ENCODE results near the gene ROR1.
A peak's percentile ranks its signal among the peaks of the same experiment; 100 is the strongest.

Gene ROR1

DNA sequence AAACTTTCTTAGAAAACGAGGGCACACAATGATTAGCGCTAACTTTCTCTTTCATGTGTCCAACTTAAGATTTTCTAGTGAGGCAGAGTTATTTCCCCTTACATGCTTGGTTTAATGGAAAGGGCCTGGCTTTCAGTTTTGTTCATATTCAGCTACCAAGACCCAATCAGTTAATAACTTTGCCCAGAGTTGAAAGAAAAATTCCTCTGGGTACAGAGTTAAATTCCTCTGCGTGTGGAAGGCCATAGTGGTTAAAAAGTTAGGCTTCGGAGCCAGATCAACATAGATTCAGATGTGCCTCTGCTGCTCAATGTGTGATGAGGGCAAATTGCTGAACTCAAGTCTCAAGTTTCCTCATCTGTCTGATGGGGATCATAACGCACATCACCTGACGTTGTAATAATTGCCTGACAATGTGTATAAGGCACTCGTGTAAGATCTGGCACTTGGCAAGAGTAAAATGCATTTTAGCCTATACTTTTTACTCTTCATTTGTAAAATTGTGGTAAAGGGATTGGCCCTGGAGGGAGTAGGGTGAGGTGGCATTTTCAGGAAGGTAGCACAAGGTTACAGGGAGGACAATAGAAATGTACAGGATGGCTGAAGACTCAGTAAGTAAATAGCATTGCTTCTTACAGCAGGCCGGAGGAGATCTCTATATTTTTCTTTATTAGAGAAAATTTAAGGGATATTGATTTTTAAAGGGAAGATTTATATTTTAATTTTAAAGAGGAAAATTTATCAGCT is 103.4 kb downstream of the ROR1 start:
- Histone ChIP-seq H3K4me3 (ENCODE audit: low read depth in 1 of 2, low read length in 2 of 2) (no peak overlapping the region), H3K27me3 (ENCODE audit: control insufficient read depth in 1 of 2, insufficient read depth in 2 of 2, low read length in 2 of 2) (no peaks in the 10 kb centered on the region), H3K27ac (ENCODE audit: low read depth, low read length) (no peak overlapping the region), H3K4me1 (ENCODE audit: insufficient read depth, low read length) (peaks cover 66% of the 10 kb centered on the region), H3K9ac (ENCODE audit: low read length) (no peak overlapping the region), H3K36me3 (ENCODE audit: insufficient read depth, low read length) (no peaks in the 10 kb centered on the region), H3K9me3 (ENCODE audit: low read length) (no peaks in the 10 kb centered on the region)

DNA sequence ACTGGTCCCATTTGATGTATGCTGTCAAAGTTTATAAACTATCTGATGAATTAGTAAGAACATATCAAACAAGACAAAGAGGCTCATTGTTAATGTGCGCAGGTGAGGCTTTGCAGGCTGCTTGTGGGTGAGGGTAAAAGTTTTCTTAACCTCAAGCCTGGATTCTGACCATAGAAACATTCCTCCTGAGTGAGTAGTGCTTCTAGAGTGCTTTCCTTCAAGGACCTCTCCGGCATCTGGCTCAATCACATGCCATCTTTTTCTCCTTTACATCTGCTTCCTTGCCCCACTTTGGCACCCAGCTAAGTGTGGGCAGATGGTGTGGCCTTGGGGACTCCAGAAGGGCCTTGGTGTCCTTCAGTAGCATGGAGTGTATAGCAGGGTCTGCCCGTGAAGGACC is 104.0 kb downstream of the ROR1 start:
- Histone ChIP-seq H3K9me3 (ENCODE audit: low read length) (no peaks in the 10 kb centered on the region), H3K4me3 (ENCODE audit: low read depth in 1 of 2, low read length in 2 of 2) (no peak overlapping the region), H3K27ac (ENCODE audit: low read depth, low read length) (no peak overlapping the region), H3K4me1 (ENCODE audit: insufficient read depth, low read length) (peaks cover 66% of the 10 kb centered on the region), H3K9ac (ENCODE audit: low read length) (no peak overlapping the region), H3K27me3 (ENCODE audit: control insufficient read depth in 1 of 2, insufficient read depth in 2 of 2, low read length in 2 of 2) (no peaks in the 10 kb centered on the region), H3K36me3 (ENCODE audit: insufficient read depth, low read length) (no peaks in the 10 kb centered on the region)

DNA sequence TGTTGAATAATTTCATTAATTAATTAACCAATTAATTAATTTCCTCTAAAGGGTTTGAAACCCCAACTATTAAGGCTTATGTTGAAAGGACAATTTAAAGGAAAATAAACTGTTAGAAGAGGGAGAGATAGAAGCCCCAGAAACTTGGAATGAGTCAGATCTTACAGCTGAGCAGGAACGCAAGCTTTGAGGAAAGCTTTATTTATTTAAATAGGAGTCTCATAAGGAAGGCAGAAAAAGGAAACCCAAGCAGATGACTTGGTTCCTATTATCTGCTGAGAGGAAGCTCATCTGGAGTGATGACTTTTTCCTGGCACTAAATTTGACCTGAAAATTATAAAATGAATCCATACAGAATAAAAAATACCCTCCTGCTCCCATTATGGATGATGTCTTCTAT is 105.1 kb downstream of the ROR1 start:
- H3K27me3 ChIP-seq (ENCODE audit: control insufficient read depth in 1 of 2, insufficient read depth in 2 of 2, low read length in 2 of 2), result no peaks in the 10 kb centered on the region
- H3K4me3 ChIP-seq (ENCODE audit: low read depth in 1 of 2, low read length in 2 of 2), result no peak overlapping the region
- no peak overlapping the region for H3K9ac ChIP-seq (ENCODE audit: low read length)
- no peaks in the 10 kb centered on the region for H3K36me3 ChIP-seq (ENCODE audit: insufficient read depth, low read length)
- no peaks in the 10 kb centered on the region for H3K9me3 ChIP-seq (ENCODE audit: low read length)
- no peak overlapping the region for H3K27ac ChIP-seq (ENCODE audit: low read depth, low read length)
- peaks cover 66% of the 10 kb centered on the region for H3K4me1 ChIP-seq (ENCODE audit: insufficient read depth, low read length)

DNA sequence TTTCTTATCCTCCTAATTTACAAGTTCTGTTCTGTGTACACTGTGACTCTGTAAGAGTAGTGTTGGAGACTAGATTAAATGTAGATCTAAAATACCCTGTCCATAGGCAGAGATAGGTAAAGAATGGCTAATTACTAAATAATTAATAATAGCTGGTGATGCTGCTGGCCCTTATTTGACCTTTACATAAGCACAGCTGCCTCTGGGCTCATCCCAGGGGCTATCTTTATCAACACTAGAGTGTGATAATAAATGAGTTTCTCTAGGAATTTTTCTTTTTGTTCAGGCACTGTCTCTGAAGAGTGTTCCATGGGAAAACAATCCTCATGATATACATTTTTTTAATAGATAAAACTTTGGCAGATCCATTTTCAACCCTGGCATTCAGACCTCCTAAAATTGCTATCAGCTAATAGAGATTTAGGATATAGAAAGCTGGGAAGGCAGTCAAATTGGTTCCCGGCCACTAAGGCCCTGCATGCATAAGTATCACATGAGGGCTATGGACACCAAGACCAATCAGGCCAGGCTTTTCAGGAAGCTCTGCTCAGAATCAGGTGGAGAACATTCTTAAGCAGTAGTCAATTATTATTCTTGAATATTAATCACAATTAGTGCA is 107.2 kb downstream of the ROR1 start:
- Histone ChIP-seq H3K27me3 (ENCODE audit: control insufficient read depth in 1 of 2, insufficient read depth in 2 of 2, low read length in 2 of 2) (no peaks in the 10 kb centered on the region), H3K9me3 (ENCODE audit: low read length) (no peaks in the 10 kb centered on the region), H3K4me1 (ENCODE audit: insufficient read depth, low read length) (peaks cover 47% of the 10 kb centered on the region), H3K9ac (ENCODE audit: low read length) (no peak overlapping the region), H3K4me3 (ENCODE audit: low read depth in 1 of 2, low read length in 2 of 2) (no peak overlapping the region), H3K27ac (ENCODE audit: low read depth, low read length) (no peak overlapping the region), H3K36me3 (ENCODE audit: insufficient read depth, low read length) (no peaks in the 10 kb centered on the region)

DNA sequence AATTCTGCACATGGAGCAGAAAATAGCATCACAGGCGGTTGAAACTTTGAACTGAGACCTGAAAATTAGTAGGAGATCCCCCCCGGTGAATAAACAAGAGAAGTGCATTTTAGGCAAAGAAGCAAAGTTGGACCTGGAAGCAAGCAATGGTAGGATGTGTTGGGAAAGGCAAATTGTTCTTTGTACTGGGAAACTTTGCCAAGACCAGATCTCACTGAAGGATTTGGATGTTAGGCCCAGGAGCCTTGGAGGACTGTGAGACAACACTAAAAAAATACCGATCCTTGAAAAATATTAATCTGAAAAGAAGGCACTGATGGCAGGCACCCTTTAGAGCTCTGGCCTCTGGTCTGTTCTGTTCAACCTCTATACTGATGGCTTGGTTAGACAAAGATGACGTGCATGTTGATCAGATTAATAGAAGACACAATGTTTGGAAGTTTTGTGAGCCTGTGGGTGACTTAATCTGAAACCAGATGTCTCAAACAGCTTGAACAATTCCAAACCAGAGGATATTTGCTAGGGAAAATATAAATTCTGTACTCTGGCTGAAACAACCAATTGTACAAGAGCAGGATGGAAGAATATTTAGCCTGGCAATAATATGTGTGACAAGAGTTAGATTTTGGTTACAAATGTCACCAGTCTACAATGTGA is 108.4 kb downstream of the ROR1 start:
- Histone ChIP-seq H3K27me3 (ENCODE audit: control insufficient read depth in 1 of 2, insufficient read depth in 2 of 2, low read length in 2 of 2) (no peaks in the 10 kb centered on the region), H3K9me3 (ENCODE audit: low read length) (no peaks in the 10 kb centered on the region), H3K4me1 (ENCODE audit: insufficient read depth, low read length) (peaks cover 45% of the 10 kb centered on the region), H3K9ac (ENCODE audit: low read length) (no peak overlapping the region), H3K4me3 (ENCODE audit: low read depth in 1 of 2, low read length in 2 of 2) (no peak overlapping the region), H3K36me3 (ENCODE audit: insufficient read depth, low read length) (no peaks in the 10 kb centered on the region), H3K27ac (ENCODE audit: low read depth, low read length) (peak overlapping the region; percentile 7)

DNA sequence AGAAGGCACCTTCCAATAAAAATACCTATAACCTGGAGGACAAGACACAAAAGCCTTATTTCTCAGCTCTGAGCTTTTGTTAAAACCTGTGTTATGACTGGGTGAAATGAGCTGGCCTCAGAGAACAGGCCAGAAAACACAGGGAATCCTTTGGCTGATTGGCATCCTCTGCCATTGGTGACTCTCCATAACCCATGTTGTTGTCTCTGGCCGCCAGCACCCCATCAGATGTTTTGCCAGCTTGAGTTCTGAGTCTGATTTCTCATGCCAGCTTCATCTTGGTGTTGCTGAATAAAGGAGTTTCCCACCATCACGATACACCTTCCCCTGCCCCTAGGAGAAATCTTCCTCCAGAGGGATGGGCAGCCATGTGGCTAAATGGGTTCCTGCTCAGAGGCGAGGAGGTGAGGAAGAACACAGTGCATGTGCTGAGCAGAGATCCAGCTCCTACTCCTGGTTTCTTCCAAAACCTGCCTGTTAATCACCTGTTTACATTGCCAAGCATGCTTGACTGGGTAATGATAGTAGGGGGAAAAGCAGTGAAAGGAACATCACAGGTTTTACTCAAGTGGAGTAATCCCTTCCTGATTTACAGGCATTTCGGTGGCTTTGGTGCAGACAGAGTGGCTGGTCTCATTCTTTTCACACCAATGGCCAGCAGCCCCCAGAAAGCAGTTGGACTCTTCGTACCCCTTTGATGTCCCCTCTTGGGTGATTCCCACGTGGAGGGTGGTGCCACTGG is 109.8 kb downstream of the ROR1 start:
- Histone ChIP-seq H3K36me3 (ENCODE audit: insufficient read depth, low read length) (no peaks in the 10 kb centered on the region), H3K9ac (ENCODE audit: low read length) (no peak overlapping the region), H3K4me1 (ENCODE audit: insufficient read depth, low read length) (peaks cover 32% of the 10 kb centered on the region), H3K9me3 (ENCODE audit: low read length) (no peaks in the 10 kb centered on the region), H3K4me3 (ENCODE audit: low read depth in 1 of 2, low read length in 2 of 2) (no peak overlapping the region), H3K27me3 (ENCODE audit: control insufficient read depth in 1 of 2, insufficient read depth in 2 of 2, low read length in 2 of 2) (no peaks in the 10 kb centered on the region), H3K27ac (ENCODE audit: low read depth, low read length) (no peak overlapping the region)

DNA sequence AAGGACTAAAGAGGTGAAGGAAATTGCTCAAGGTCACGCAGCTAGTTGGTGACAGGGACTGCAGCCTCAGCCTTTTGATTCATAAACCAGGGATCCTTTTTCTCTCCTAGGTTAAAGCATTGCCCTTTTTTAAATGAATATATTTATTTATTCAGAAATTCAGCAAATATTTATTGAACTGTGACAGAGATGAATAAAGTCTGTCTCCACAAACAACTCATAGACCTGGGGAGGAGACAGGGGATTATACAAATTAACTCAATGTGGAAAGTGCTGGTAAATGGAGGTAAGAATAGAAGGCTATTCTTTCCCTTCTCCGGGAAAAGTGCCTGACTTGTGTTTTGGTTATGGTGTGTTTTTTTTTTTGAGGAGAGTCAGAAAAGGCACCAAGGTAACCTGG is 110.7 kb downstream of the ROR1 start:
- no peak overlapping the region for H3K9ac ChIP-seq (ENCODE audit: low read length)
- no peaks in the 10 kb centered on the region for H3K9me3 ChIP-seq (ENCODE audit: low read length)
- H3K4me1 ChIP-seq (ENCODE audit: insufficient read depth, low read length), result peaks cover 28% of the 10 kb centered on the region
- no peaks in the 10 kb centered on the region for H3K27me3 ChIP-seq (ENCODE audit: control insufficient read depth in 1 of 2, insufficient read depth in 2 of 2, low read length in 2 of 2)
- H3K27ac ChIP-seq (ENCODE audit: low read depth, low read length), result no peak overlapping the region
- H3K36me3 ChIP-seq (ENCODE audit: insufficient read depth, low read length), result no peaks in the 10 kb centered on the region
- no peak overlapping the region for H3K4me3 ChIP-seq (ENCODE audit: low read depth in 1 of 2, low read length in 2 of 2)

DNA sequence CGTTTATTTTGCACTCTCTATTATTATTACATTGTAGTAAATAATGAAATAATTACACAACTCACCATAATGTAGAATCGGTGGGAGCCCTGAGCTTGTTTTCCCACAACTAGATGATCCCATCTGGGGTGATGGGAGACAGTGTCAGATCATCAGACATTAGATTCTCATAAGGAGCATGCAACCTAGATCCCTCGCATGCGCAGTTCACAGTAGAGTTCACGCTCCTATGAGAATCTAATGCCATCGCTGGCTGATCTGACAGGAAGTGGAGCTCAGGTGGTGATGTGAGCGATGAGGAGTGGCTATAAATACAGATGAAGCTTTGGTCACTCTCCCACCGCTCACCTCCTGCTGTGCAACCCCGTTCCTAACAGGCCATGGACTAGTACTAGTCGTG is 112.1 kb downstream of the ROR1 start:
- no peak overlapping the region for H3K9ac ChIP-seq (ENCODE audit: low read length)
- H3K36me3 ChIP-seq (ENCODE audit: insufficient read depth, low read length), result no peaks in the 10 kb centered on the region
- H3K9me3 ChIP-seq (ENCODE audit: low read length), result no peaks in the 10 kb centered on the region
- H3K27ac ChIP-seq (ENCODE audit: low read depth, low read length), result no peak overlapping the region
- H3K4me3 ChIP-seq (ENCODE audit: low read depth in 1 of 2, low read length in 2 of 2), result no peak overlapping the region
- peaks cover 28% of the 10 kb centered on the region for H3K4me1 ChIP-seq (ENCODE audit: insufficient read depth, low read length)
- H3K27me3 ChIP-seq (ENCODE audit: control insufficient read depth in 1 of 2, insufficient read depth in 2 of 2, low read length in 2 of 2), result no peaks in the 10 kb centered on the region

DNA sequence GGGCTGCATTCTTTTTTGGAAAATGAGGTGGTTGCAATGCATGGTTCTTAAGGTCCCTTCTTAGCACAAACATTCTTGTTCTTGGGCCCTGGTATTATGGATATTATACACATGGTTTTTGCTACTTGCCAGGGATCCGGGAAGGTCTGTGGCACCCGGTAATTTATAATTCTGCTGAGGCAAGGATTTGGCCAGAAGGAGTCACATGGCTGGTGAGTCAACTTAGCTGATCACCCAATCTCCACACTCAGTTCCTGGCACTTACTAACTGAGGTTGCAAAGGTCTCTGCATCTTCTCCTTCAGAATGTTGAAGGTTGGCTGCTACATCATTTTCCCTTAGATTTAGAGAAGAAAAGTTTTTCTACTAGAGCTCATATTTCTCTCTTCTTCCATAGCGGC is 112.5 kb downstream of the ROR1 start:
- Histone ChIP-seq H3K9me3 (ENCODE audit: low read length) (no peaks in the 10 kb centered on the region), H3K27me3 (ENCODE audit: control insufficient read depth in 1 of 2, insufficient read depth in 2 of 2, low read length in 2 of 2) (no peaks in the 10 kb centered on the region), H3K4me1 (ENCODE audit: insufficient read depth, low read length) (peaks cover 26% of the 10 kb centered on the region), H3K9ac (ENCODE audit: low read length) (no peak overlapping the region), H3K36me3 (ENCODE audit: insufficient read depth, low read length) (no peaks in the 10 kb centered on the region), H3K27ac (ENCODE audit: low read depth, low read length) (no peak overlapping the region), H3K4me3 (ENCODE audit: low read depth in 1 of 2, low read length in 2 of 2) (no peak overlapping the region)

DNA sequence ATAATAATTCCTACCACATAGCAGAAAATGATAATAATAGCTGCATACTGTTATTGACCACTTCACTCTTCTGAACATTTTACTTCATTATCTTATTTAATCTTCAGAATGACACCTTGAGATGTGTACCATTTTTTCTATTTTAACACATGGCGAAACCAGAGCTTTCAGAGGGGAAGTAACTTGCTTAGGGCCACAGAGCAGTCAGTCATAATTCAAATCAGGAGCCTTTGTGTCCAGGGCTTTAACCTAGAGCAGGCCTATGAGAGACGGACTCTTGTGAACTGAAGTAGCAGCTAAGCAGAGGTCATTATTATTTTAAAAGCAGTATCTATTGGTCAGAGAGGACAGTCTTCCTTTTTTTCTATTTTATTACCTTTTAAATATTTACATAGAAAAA is 114.0 kb downstream of the ROR1 start:
- Histone ChIP-seq H3K9me3 (ENCODE audit: low read length) (no peaks in the 10 kb centered on the region), H3K4me1 (ENCODE audit: insufficient read depth, low read length) (peaks cover 28% of the 10 kb centered on the region), H3K36me3 (ENCODE audit: insufficient read depth, low read length) (no peaks in the 10 kb centered on the region), H3K27me3 (ENCODE audit: control insufficient read depth in 1 of 2, insufficient read depth in 2 of 2, low read length in 2 of 2) (no peaks in the 10 kb centered on the region), H3K27ac (ENCODE audit: low read depth, low read length) (no peak overlapping the region), H3K4me3 (ENCODE audit: low read depth in 1 of 2, low read length in 2 of 2) (no peak overlapping the region), H3K9ac (ENCODE audit: low read length) (no peak overlapping the region)

DNA sequence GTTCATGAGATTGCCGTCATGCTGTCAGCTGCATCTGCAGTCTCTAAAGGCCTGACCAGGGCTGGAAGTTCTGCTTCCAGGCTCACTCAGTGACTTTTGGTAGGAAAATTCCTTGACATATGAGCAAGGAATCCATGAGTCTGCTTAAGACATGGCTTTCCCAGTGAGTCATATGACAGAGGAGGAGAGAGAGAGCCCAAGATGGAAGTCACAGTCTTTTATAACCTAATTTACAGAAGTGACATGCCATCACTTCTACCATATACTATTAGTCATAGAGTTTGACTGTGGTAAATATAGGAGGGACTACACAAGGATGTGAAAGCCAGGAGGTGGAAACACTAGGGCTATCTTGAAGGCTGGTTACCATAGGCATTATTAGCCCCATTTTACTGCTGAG is 115.2 kb downstream of the ROR1 start:
- no peak overlapping the region for H3K27ac ChIP-seq (ENCODE audit: low read depth, low read length)
- no peak overlapping the region for H3K9ac ChIP-seq (ENCODE audit: low read length)
- H3K36me3 ChIP-seq (ENCODE audit: insufficient read depth, low read length), result no peaks in the 10 kb centered on the region
- H3K4me1 ChIP-seq (ENCODE audit: insufficient read depth, low read length), result peaks cover 28% of the 10 kb centered on the region
- H3K9me3 ChIP-seq (ENCODE audit: low read length), result no peaks in the 10 kb centered on the region
- no peak overlapping the region for H3K4me3 ChIP-seq (ENCODE audit: low read depth in 1 of 2, low read length in 2 of 2)
- no peaks in the 10 kb centered on the region for H3K27me3 ChIP-seq (ENCODE audit: control insufficient read depth in 1 of 2, insufficient read depth in 2 of 2, low read length in 2 of 2)
